ENCODE results near the gene THEM4. TPM values are rescaled to one million over a fixed set of nuclear protein-coding genes. Genes with fewer than 3 reads are reported as not detected.

The THEM4 gene
- total and polyA plus RNA-seq, 10 donors = 10.1 to 46.3 (median 15.5) TPM

DNA sequence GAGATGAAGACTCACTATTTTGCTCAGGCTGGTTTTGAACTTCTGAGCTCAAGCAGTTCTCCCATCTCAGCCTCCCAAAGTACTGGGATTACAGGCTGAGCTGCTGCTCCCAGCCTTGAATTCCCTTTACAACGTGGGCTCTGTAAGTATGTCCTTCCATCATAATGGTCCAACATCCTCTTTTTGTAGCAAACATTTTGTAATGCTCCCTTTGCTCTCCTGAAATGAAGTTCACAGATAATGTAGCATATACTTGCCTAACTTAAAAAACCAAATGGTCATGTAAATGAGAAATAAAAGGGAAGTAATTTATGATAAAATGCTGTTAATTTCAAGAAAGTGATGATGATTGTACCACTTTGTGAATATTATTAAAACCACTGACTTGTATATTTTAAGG, 30.5 kb upstream of the THEM4 start:
- no peak overlapping the region for H3K27ac ChIP-seq
- no peaks in the 10 kb centered on the region for H3K27me3 ChIP-seq (replicated peaks in 1 of 7)
- intact Hi-C loops (cut with DNase I; ENCODE audit: low total_unique reads) = no loop called here
- no peaks in the 10 kb centered on the region for H3K36me3 ChIP-seq
- DNase-seq = no peak
- 29 to 61% (median 49%) methylated on average over 1 of the region's 1 CpG for WGBS, 5 donors
- H3K9me3 ChIP-seq = no peaks in the 10 kb centered on the region
- peaks cover 0 to 21% (median 16%) of the 10 kb centered on the region in 6 donors for H3K4me1 ChIP-seq
- H3K4me3 ChIP-seq = no peak overlapping the region
- no peak for TF ChIP-seq POLR2A (IDR thresholded peaks at IDR 0.05)
- no peak for TF ChIP-seq POLR2AphosphoS5 (IDR thresholded peaks at IDR 0.05)
- TF ChIP-seq, protein P1, sequence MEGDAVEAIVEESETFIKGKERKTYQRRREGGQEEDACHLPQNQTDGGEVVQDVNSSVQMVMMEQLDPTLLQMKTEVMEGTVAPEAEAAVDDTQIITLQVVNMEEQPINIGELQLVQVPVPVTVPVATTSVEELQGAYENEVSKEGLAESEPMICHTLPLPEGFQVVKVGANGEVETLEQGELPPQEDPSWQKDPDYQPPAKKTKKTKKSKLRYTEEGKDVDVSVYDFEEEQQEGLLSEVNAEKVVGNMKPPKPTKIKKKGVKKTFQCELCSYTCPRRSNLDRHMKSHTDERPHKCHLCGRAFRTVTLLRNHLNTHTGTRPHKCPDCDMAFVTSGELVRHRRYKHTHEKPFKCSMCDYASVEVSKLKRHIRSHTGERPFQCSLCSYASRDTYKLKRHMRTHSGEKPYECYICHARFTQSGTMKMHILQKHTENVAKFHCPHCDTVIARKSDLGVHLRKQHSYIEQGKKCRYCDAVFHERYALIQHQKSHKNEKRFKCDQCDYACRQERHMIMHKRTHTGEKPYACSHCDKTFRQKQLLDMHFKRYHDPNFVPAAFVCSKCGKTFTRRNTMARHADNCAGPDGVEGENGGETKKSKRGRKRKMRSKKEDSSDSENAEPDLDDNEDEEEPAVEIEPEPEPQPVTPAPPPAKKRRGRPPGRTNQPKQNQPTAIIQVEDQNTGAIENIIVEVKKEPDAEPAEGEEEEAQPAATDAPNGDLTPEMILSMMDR (IDR thresholded peaks at IDR 0.05 in 8 of 11, conservative IDR thresholded peaks at IDR 0.05 in 3 of 11) = no peak

DNA sequence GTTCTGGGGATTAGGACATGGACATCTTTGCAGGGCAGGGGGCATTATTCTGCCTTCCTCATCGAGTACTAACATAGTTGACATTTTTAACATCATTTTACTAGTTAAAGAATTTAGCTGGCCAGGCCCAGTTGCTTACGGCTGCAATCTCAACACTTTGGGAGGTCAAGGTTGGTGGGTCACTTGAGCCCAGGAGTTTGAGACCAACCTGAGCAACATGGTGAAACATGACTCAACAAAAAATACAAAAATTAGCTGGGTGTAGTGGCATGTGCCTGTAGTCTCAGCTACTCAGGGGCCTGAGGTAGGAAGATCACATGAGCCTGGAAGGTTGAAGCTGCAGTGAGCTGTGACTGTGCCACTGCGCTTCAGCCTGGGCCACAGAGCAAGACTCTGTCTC, 29.8 kb upstream of the THEM4 start:
- DNase-seq = no peak
- TF ChIP-seq POLR2AphosphoS5 (IDR thresholded peaks at IDR 0.05) (no peak), POLR2A (IDR thresholded peaks at IDR 0.05) (no peak)
- TF ChIP-seq, protein P1 (IDR thresholded peaks at IDR 0.05 in 8 of 11, conservative IDR thresholded peaks at IDR 0.05 in 3 of 11) = no peak
- intact Hi-C loops (cut with DNase I; ENCODE audit: low total_unique reads) = no loop called here
- Histone ChIP-seq H3K27ac (no peak overlapping the region), H3K4me3 (no peak overlapping the region), H3K27me3 (replicated peaks in 1 of 7) (no peaks in the 10 kb centered on the region), H3K4me1 (peaks cover 0 to 15% (median 11%) of the 10 kb centered on the region in 6 donors), H3K36me3 (no peaks in the 10 kb centered on the region), H3K9me3 (no peaks in the 10 kb centered on the region)
- WGBS, 5 donors = 87 to 96% (median 93%) methylated on average over 3 of the region's 3 CpGs

DNA sequence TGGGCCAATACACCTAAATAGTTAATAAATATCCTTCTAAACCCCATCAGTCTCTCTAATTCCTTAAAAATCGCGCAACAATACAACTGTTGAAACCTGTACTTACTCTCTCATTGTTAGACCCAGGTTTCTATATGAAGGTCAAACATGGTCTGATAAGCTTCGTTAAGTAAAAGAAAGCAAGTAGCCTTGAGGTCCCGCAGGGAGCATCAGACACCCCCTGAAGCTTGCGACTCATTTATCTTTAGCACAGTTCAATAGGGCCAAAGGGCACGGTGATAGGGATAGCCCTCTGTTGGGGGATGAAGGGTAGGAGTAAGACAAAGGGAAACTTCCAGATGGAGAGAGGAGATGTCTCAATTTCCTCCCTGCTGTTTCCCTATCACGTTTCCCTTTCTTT, 27.3 kb upstream of the THEM4 start:
- WGBS, 5 donors = 69 to 74% (median 70%) methylated on average over 7 of the region's 7 CpGs
- TF ChIP-seq POLR2AphosphoS5 (IDR thresholded peaks at IDR 0.05) (no peak), POLR2A (IDR thresholded peaks at IDR 0.05) (no peak)
- TF ChIP-seq, protein P1 (IDR thresholded peaks at IDR 0.05 in 8 of 11, conservative IDR thresholded peaks at IDR 0.05 in 3 of 11) = no peak
- Histone ChIP-seq H3K4me3 (no peak overlapping the region), H3K9me3 (no peaks in the 10 kb centered on the region), H3K36me3 (no peaks in the 10 kb centered on the region), H3K27ac (no peak overlapping the region), H3K27me3 (replicated peaks in 1 of 7) (no peaks in the 10 kb centered on the region), H3K4me1 (peaks cover 0 to 17% (median 6%) of the 10 kb centered on the region in 6 donors)
- no peak for DNase-seq
- intact Hi-C loops (cut with DNase I; ENCODE audit: low total_unique reads) = no loop called here

DNA sequence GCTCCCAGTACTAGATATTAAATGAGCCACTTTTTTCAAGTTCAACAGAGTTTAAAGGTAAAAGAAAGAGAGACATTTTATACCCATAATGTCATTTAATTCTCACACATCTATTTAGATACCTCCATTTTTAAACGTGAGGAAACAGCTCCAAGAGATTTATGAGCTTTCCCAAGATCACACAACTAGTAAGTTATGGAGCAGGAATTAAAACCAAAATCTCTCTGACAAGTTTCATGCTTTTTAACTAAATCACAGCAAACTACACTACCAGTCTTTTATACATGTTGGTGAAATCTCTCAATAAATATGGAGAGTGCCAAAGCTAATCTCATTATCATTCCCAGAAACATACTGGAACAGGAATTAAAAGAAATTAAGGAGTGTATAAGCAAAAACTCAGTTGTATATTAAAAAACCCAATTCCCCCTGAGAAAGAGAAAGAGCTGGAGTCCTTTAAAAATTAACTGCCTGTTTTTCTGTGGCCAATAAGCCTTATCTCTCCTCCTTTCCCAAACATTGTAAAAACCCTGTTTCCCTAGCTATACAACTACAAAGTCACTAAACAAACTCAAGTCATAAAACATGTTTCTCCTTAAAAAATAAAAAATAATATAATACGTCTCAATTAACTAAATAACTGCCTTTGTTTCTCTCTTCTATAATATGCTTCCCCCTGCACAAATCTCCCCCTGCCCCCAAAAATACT, 26.7 kb upstream of the THEM4 start:
- Histone ChIP-seq H3K9me3 (no peaks in the 10 kb centered on the region), H3K4me3 (no peak overlapping the region), H3K36me3 (no peaks in the 10 kb centered on the region), H3K4me1 (peaks cover 0 to 11% (median 3%) of the 10 kb centered on the region in 6 donors), H3K27ac (no peak overlapping the region), H3K27me3 (replicated peaks in 1 of 7) (no peaks in the 10 kb centered on the region)
- intact Hi-C loops (cut with DNase I; ENCODE audit: low total_unique reads) = no loop called here
- DNase-seq = no peak
- TF ChIP-seq POLR2AphosphoS5 (IDR thresholded peaks at IDR 0.05) (no peak), POLR2A (IDR thresholded peaks at IDR 0.05) (no peak)
- TF ChIP-seq, protein P1 (IDR thresholded peaks at IDR 0.05 in 8 of 11, conservative IDR thresholded peaks at IDR 0.05 in 3 of 11) = no peak
- WGBS, 5 donors = 65 to 82% (median 71%) methylated on average over 2 of the region's 2 CpGs
